Measurements from ENCODE around the gene CEACAM6. TPM values are rescaled to one million over a fixed set of nuclear protein-coding genes. Genes with fewer than 3 reads are reported as not detected.

Gene CEACAM6
- total RNA-seq, 1 donor from 2014 or later = 0.58 TPM

- DNase-seq (ENCODE audit: low spot score) (no peak), ATAC-seq (peak; percentile 91)
These were observed 39.7 kb downstream of the CEACAM6 start for GRCh38 chr19:41795031-41795461.

GRCh38 chr19:41796362-41796761, 41.0 kb downstream of the CEACAM6 start, which contains the start of gene CEACAM3:
TSS of gene CEACAM3 (plus strand) at chr19:41796587. CDS start at chr19:41796678, 91 bp downstream.
- ATAC-seq (peak; percentile 27), DNase-seq (ENCODE audit: low spot score) (no peak)

GRCh38 chr19:41796901-41797300, 41.6 kb downstream of the CEACAM6 start:
- DNase-seq (ENCODE audit: low spot score) (no peak), ATAC-seq (no peak)

GRCh38 chr19:41799444-41800000, 44.2 kb downstream of the CEACAM6 start:
- no peak for ATAC-seq
- DNase-seq (ENCODE audit: low spot score) = no peak

- ATAC-seq = no peak
- DNase-seq (ENCODE audit: low spot score) = no peak
These were observed 45.7 kb downstream of the CEACAM6 start for GRCh38 chr19:41801031-41801430.

GRCh38 chr19:41801792-41802211, 46.5 kb downstream of the CEACAM6 start:
- ATAC-seq (no peak), DNase-seq (ENCODE audit: low spot score) (no peak)

- DNase-seq (ENCODE audit: low spot score) (no peak), ATAC-seq (no peak)
These were observed 47.4 kb downstream of the CEACAM6 start for GRCh38 chr19:41802770-41803169.

- ATAC-seq = no peak
- DNase-seq (ENCODE audit: low spot score) = no peak
These were observed 49.0 kb downstream of the CEACAM6 start for GRCh38 chr19:41804336-41804735.

- ATAC-seq = no peak
- no peak for DNase-seq (ENCODE audit: low spot score)
These were observed 51.8 kb downstream of the CEACAM6 start for GRCh38 chr19:41807176-41807575.

- peak; percentile 45 for ATAC-seq
These were observed 53.6 kb downstream of the CEACAM6 start for GRCh38 chr19:41808663-41809566.

GRCh38 chr19:41810301-41810700, 55.0 kb downstream of the CEACAM6 start:
- DNase-seq (ENCODE audit: low spot score) (no peak), ATAC-seq (no peak)

More at GRCh38 chr19:41808663-41809566, 53.6 kb downstream of the CEACAM6 start:
- DNase-seq (ENCODE audit: low spot score) = no peak

GRCh38 chr19:41811036-41811435, 55.7 kb downstream of the CEACAM6 start:
- DNase-seq (ENCODE audit: low spot score) (no peak), ATAC-seq (peak; percentile 52)

- DNase-seq (ENCODE audit: low spot score) (no peak), ATAC-seq (no peak)
These were observed 56.7 kb downstream of the CEACAM6 start for GRCh38 chr19:41811981-41812380.

GRCh38 chr19:41813911-41814310, 58.6 kb downstream of the CEACAM6 start:
- DNase-seq (ENCODE audit: low spot score) (no peak), ATAC-seq (no peak)

GRCh38 chr19:41815301-41815700, 60.0 kb downstream of the CEACAM6 start:
- ATAC-seq (no peak), DNase-seq (ENCODE audit: low spot score) (no peak)

GRCh38 chr19:41816761-41817160, 61.4 kb downstream of the CEACAM6 start:
- ATAC-seq = no peak
- no peak for DNase-seq (ENCODE audit: low spot score)

GRCh38 chr19:41821003-41821735, 65.8 kb downstream of the CEACAM6 start:
- peak; percentile 89 for ATAC-seq
- no peak for DNase-seq (ENCODE audit: low spot score)
